Measurements from ENCODE around the gene CMTM3.
"Not testable (repeated sequence)": the region's sequence is repeated elsewhere in the genome, so short reads cannot be mapped to it uniquely, and the experiment has no call there.

CMTM3 gene

GRCh38 chr16:66594739-66595138, 9.8 kb upstream of the CMTM3 start:
- TF ChIP-seq SUZ12 (IDR thresholded peaks at IDR 0.05; ENCODE audit: extremely low read depth, insufficient read depth, insufficient read length) (no peak), YY1 (IDR thresholded peaks at IDR 0.05; ENCODE audit: insufficient read depth, insufficient read length) (no peak), ZNF274 (IDR thresholded peaks at IDR 0.05; ENCODE audit: low read depth, low read length) (no peak)
- no peak for DNase-seq (ENCODE audit: low read depth, low spot score)
- no peak overlapping the region for H3K9ac ChIP-seq (ENCODE audit: insufficient read length, low read depth)

GRCh38 chr16:66596559-66596958, 7.9 kb upstream of the CMTM3 start:
- H3K27me3 ChIP-seq (ENCODE audit: insufficient read depth, insufficient read length); DNase-seq (ENCODE audit: low read depth, low spot score); H3K36me3 ChIP-seq (ENCODE audit: insufficient read depth, insufficient read length, low read length); H3K9ac ChIP-seq (ENCODE audit: insufficient read length, low read depth); H3K9me3 ChIP-seq (ENCODE audit: insufficient read depth, low read length); H3K4me1 ChIP-seq (ENCODE audit: insufficient read depth, insufficient read length); H3K4me3 ChIP-seq (ENCODE audit: insufficient read length, low read depth): not testable (repeated sequence)

More at GRCh38 chr16:66594739-66595138, 9.8 kb upstream of the CMTM3 start:
- H3K27me3 ChIP-seq (ENCODE audit: insufficient read depth, insufficient read length) = no peaks in the 10 kb centered on the region
- no peak overlapping the region for H3K4me3 ChIP-seq (ENCODE audit: insufficient read length, low read depth)
- H3K4me1 ChIP-seq (ENCODE audit: insufficient read depth, insufficient read length) = peaks cover 3% of the 10 kb centered on the region
- no peaks in the 10 kb centered on the region for H3K36me3 ChIP-seq (ENCODE audit: insufficient read depth, insufficient read length, low read length)
- no peaks in the 10 kb centered on the region for H3K9me3 ChIP-seq (ENCODE audit: insufficient read depth, low read length)

- Histone ChIP-seq H3K9ac (ENCODE audit: insufficient read length, low read depth) (no peak overlapping the region), H3K36me3 (ENCODE audit: insufficient read depth, insufficient read length, low read length) (no peaks in the 10 kb centered on the region), H3K9me3 (ENCODE audit: insufficient read depth, low read length) (peaks cover 12% of the 10 kb centered on the region; the same call in 1 of the 2 replicates), H3K4me3 (ENCODE audit: insufficient read length, low read depth) (no peak overlapping the region), H3K4me1 (ENCODE audit: insufficient read depth, insufficient read length) (no peaks in the 10 kb centered on the region), H3K27me3 (ENCODE audit: insufficient read depth, insufficient read length) (peaks cover 5% of the 10 kb centered on the region)
- TF ChIP-seq ZNF274 (IDR thresholded peaks at IDR 0.05; ENCODE audit: low read depth, low read length) = no peak
- no peak for TF ChIP-seq YY1 (IDR thresholded peaks at IDR 0.05; ENCODE audit: insufficient read depth, insufficient read length)
- TF ChIP-seq SUZ12 (IDR thresholded peaks at IDR 0.05; ENCODE audit: extremely low read depth, insufficient read depth, insufficient read length) = no peak
- DNase-seq (ENCODE audit: low read depth, low spot score) = no peak
Observed at GRCh38 chr16:66596986-66597848, 7.3 kb upstream of the CMTM3 start.

GRCh38 chr16:66598111-66598510, 6.4 kb upstream of the CMTM3 start:
- Histone ChIP-seq H3K9ac (ENCODE audit: insufficient read length, low read depth) (no peak overlapping the region), H3K4me1 (ENCODE audit: insufficient read depth, insufficient read length) (no peaks in the 10 kb centered on the region), H3K9me3 (ENCODE audit: insufficient read depth, low read length) (peaks cover 12% of the 10 kb centered on the region; the same call in 1 of the 2 replicates), H3K36me3 (ENCODE audit: insufficient read depth, insufficient read length, low read length) (no peaks in the 10 kb centered on the region), H3K4me3 (ENCODE audit: insufficient read length, low read depth) (no peak overlapping the region), H3K27me3 (ENCODE audit: insufficient read depth, insufficient read length) (peaks cover 5% of the 10 kb centered on the region)
- no peak for TF ChIP-seq SUZ12 (IDR thresholded peaks at IDR 0.05; ENCODE audit: extremely low read depth, insufficient read depth, insufficient read length)
- no peak for TF ChIP-seq YY1 (IDR thresholded peaks at IDR 0.05; ENCODE audit: insufficient read depth, insufficient read length)
- TF ChIP-seq ZNF274 (IDR thresholded peaks at IDR 0.05; ENCODE audit: low read depth, low read length) = no peak
- no peak for DNase-seq (ENCODE audit: low read depth, low spot score)

GRCh38 chr16:66599726-66600125, 4.8 kb upstream of the CMTM3 start:
- TF ChIP-seq SUZ12 (IDR thresholded peaks at IDR 0.05; ENCODE audit: extremely low read depth, insufficient read depth, insufficient read length) (no peak), YY1 (IDR thresholded peaks at IDR 0.05; ENCODE audit: insufficient read depth, insufficient read length) (no peak), ZNF274 (IDR thresholded peaks at IDR 0.05; ENCODE audit: low read depth, low read length) (no peak)
- H3K36me3 ChIP-seq (ENCODE audit: insufficient read depth, insufficient read length, low read length) = no peaks in the 10 kb centered on the region
- H3K9me3 ChIP-seq (ENCODE audit: insufficient read depth, low read length) = peaks cover 12% of the 10 kb centered on the region; the same call in 1 of the 2 replicates
- H3K27me3 ChIP-seq (ENCODE audit: insufficient read depth, insufficient read length) = peaks cover 5% of the 10 kb centered on the region
- H3K4me3 ChIP-seq (ENCODE audit: insufficient read length, low read depth) = no peak overlapping the region
- no peak for DNase-seq (ENCODE audit: low read depth, low spot score)
- H3K9ac ChIP-seq (ENCODE audit: insufficient read length, low read depth) = no peak overlapping the region
- H3K4me1 ChIP-seq (ENCODE audit: insufficient read depth, insufficient read length) = no peaks in the 10 kb centered on the region

GRCh38 chr16:66600477-66600876, 4.0 kb upstream of the CMTM3 start:
- peaks cover 5% of the 10 kb centered on the region for H3K27me3 ChIP-seq (ENCODE audit: insufficient read depth, insufficient read length)
- no peaks in the 10 kb centered on the region for H3K4me1 ChIP-seq (ENCODE audit: insufficient read depth, insufficient read length)
- no peaks in the 10 kb centered on the region for H3K36me3 ChIP-seq (ENCODE audit: insufficient read depth, insufficient read length, low read length)
- H3K4me3 ChIP-seq (ENCODE audit: insufficient read length, low read depth) = no peak overlapping the region
- no peak for DNase-seq (ENCODE audit: low read depth, low spot score)
- no peak overlapping the region for H3K9ac ChIP-seq (ENCODE audit: insufficient read length, low read depth)
- TF ChIP-seq SUZ12 (IDR thresholded peaks at IDR 0.05; ENCODE audit: extremely low read depth, insufficient read depth, insufficient read length) = no peak
- no peak for TF ChIP-seq ZNF274 (IDR thresholded peaks at IDR 0.05; ENCODE audit: low read depth, low read length)
- no peak for TF ChIP-seq YY1 (IDR thresholded peaks at IDR 0.05; ENCODE audit: insufficient read depth, insufficient read length)
- H3K9me3 ChIP-seq (ENCODE audit: insufficient read depth, low read length) = peaks cover 12% of the 10 kb centered on the region; the same call in 1 of the 2 replicates

- Histone ChIP-seq H3K4me1 (ENCODE audit: insufficient read depth, insufficient read length) (peaks cover 6% of the 10 kb centered on the region), H3K9ac (ENCODE audit: insufficient read length, low read depth) (no peak overlapping the region), H3K4me3 (ENCODE audit: insufficient read length, low read depth) (no peak overlapping the region), H3K36me3 (ENCODE audit: insufficient read depth, insufficient read length, low read length) (peaks cover 6% of the 10 kb centered on the region), H3K9me3 (ENCODE audit: insufficient read depth, low read length) (peaks cover 12% of the 10 kb centered on the region; the same call in 1 of the 2 replicates), H3K27me3 (ENCODE audit: insufficient read depth, insufficient read length) (peaks cover 5% of the 10 kb centered on the region)
- DNase-seq (ENCODE audit: low read depth, low spot score) = no peak
- TF ChIP-seq SUZ12 (IDR thresholded peaks at IDR 0.05; ENCODE audit: extremely low read depth, insufficient read depth, insufficient read length) (no peak), ZNF274 (IDR thresholded peaks at IDR 0.05; ENCODE audit: low read depth, low read length) (no peak), YY1 (IDR thresholded peaks at IDR 0.05; ENCODE audit: insufficient read depth, insufficient read length) (no peak)
Observed at GRCh38 chr16:66601471-66601870, 3.0 kb upstream of the CMTM3 start.

All from NT2/D1 (cell line).